Natural killer cell (primary cell): ENCODE results near the gene RAN. TPM values are rescaled to one million over a fixed set of nuclear protein-coding genes. Genes with fewer than 3 reads are reported as not detected.

Source experiments
- ATAC-seq, 3 donors: fragments of 150-1000 bp in 2 of 3; fragments of 200-7000 bp in 1 of 3; cut with Tn5 transposase; 1 replicate in 1 of 3; 2 replicates in 2 of 3; pipeline ENCODE4 v1.10.0; 2021; ENCODE audit warnings: mild to moderate bottlenecking in 2 of 3, moderate library complexity in 2 of 3
- DNase-seq, 2 donors: peaks; one replicate each; pipeline versions ENCODE4 v3.0.0 to v3.0.0-alpha.2; 2013 to 2021; ENCODE audit warnings: mixed read lengths in 1 of 2
- H3K27ac ChIP-seq: one replicate; pipeline ENCODE4 v1.5.1; 2013; ENCODE audit warnings: mild to moderate bottlenecking, low read length
- H3K27me3 ChIP-seq: one replicate; pipeline ENCODE4 v1.6.1; 2013; ENCODE audit warnings: low read length; ENCODE audit not compliant: control insufficient read depth, insufficient read depth
- H3K36me3 ChIP-seq: one replicate; pipeline ENCODE4 v1.6.1; 2013; ENCODE audit warnings: low read length; ENCODE audit not compliant: control insufficient read depth, insufficient read depth
- H3K4me1 ChIP-seq: one replicate; pipeline ENCODE4 v1.6.1; 2013; ENCODE audit warnings: low read length; ENCODE audit not compliant: control insufficient read depth, insufficient read depth
- H3K4me3 ChIP-seq: one replicate; pipeline ENCODE4 v1.5.1; 2013; ENCODE audit warnings: low read length
- H3K9me3 ChIP-seq: one replicate; pipeline ENCODE4 v1.6.1; 2013; ENCODE audit warnings: low read length; ENCODE audit not compliant: control insufficient read depth, insufficient read depth
- H3K27ac Mint-ChIP-seq, 2 donors: one replicate each; pipeline ENCODE4 v1.8.0; 2022; ENCODE audit warnings: mild to moderate bottlenecking in 2 of 2, mixed read lengths in 2 of 2, moderate library complexity in 1 of 2
- H3K27me3 Mint-ChIP-seq, 2 donors: one replicate each; pipeline ENCODE4 v1.8.0; 2022; ENCODE audit warnings: low read depth in 2 of 2, mixed read lengths in 2 of 2
- H3K36me3 Mint-ChIP-seq: one replicate; pipeline ENCODE4 v1.8.0; 2022; ENCODE audit warnings: mixed read lengths
- H3K4me1 Mint-ChIP-seq, 2 donors: one replicate each; pipeline ENCODE4 v1.8.0; 2022; ENCODE audit warnings: mixed read lengths in 2 of 2
- H3K4me3 Mint-ChIP-seq: one replicate; pipeline ENCODE4 v1.8.0; 2022; ENCODE audit warnings: mild to moderate bottlenecking, moderate library complexity, mixed read lengths
- H3K9me3 Mint-ChIP-seq, 2 donors: one replicate each; pipeline ENCODE4 v1.8.0; 2022; ENCODE audit warnings: mixed read lengths in 2 of 2
- CTCF ChIP-seq: fragments of 200-600 bp; IDR thresholded peaks from one replicate; pipeline ENCODE4 v1.8.0; 2022; ENCODE audit warnings: antibody characterized with exemption
- WGBS: methylation state at CpG from one replicate; pipeline ENCODE4 v1.1.7; 2013; ENCODE audit warnings: missing lambda C conversion rate; ENCODE audit not compliant: insufficient coverage; 5-methylcytosine and 5-hydroxymethylcytosine counted together
- intact Hi-C: fragments of 100-400 bp; cut with micrococcal nuclease; formaldehyde crosslinking; loops from one replicate; pipeline ENCODE4 v1.14.2; 2022
- total RNA-seq, 4 donors: library from RNA; stranded (reverse); fragments of 120-200 nt in 1 of 4; gene quantifications; one replicate each; pipeline versions ENCODE4 v1.2.3 to v1.2.4, GENCODE V29; 2013 to 2022

The RAN gene
- total RNA-seq, 3 donors from 2014 or later (not counting 1 experiment from before 2014, with no cell fraction given), result 244 to 264 (median 247) TPM

- no peak for TF ChIP-seq CTCF
- Mint-ChIP-seq H3K27me3 (no peaks in the 10 kb centered on the region), H3K4me3 (no peak overlapping the region), H3K9me3 (no peaks in the 10 kb centered on the region), H3K36me3 (no peaks in the 10 kb centered on the region), H3K27ac (no peak overlapping the region), H3K4me1 (peaks cover 20 to 23% of the 10 kb centered on the region in 2 donors)
- Histone ChIP-seq H3K36me3 (no peaks in the 10 kb centered on the region), H3K4me3 (no peak overlapping the region), H3K9me3 (no peaks in the 10 kb centered on the region), H3K27me3 (no peaks in the 10 kb centered on the region), H3K4me1 (peaks cover 20% of the 10 kb centered on the region), H3K27ac (no peak overlapping the region)
- intact Hi-C loops, result no loop called here
- no peak for DNase-seq
- ATAC-seq, result no peak
- WGBS, result 94% methylated on average over 5 of the region's 6 CpGs
Measured at GRCh38 chr12:130835436-130835835, 36.4 kb upstream of the RAN start.

DNA sequence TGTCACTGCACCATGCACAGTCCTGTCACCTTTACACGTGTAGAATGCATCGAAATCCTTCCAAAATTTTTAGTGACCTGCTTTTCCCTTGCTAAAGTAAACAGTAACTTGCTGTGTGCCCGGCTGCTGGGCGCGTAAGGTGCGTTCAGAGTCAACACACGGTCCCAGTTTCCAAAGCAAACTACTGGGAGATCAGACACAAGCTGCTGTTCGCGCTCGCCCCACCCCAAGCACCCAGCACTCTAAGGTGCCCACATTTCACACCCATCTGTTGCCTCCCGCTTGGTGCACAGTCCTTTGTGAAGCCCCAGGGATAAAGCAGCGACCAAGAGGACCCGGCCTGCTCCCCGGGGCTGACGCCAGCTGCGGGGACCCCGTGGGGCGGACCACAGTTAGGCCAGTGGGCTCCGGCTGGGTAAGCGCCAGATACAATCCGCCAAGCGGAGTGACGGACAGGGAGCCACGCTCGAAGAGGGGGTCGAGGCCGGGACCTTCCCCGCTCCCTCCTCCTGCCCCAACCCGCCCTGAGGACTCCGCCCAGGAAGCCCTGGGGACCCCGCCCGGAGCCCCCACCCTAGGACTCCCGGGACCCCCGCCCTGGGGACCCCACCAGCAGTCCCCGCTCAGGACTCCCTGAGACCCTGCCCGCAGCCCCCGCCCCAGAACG, 33.4 kb upstream of the RAN start:
- no peaks in the 10 kb centered on the region for H3K9me3 ChIP-seq
- intact Hi-C loops, result loop anchor here (2.0 kb wide), 1 partner anchor 32 kb away; no protein-coding TSS in a partner anchor
- no peaks in the 10 kb centered on the region for H3K27me3 Mint-ChIP-seq
- H3K36me3 Mint-ChIP-seq, result no peaks in the 10 kb centered on the region
- ATAC-seq (peak; percentile 7 to 12 (median 8)), DNase-seq (peak; percentile 19 to 53)
- no peak for TF ChIP-seq CTCF
- H3K9me3 Mint-ChIP-seq, result no peaks in the 10 kb centered on the region
- peak overlapping the region; percentile 75 for H3K4me3 Mint-ChIP-seq
- H3K4me1 ChIP-seq, result peaks cover 20% of the 10 kb centered on the region
- peaks cover 7 to 16% of the 10 kb centered on the region in 2 donors for H3K4me1 Mint-ChIP-seq
- H3K27ac ChIP-seq, result no peak overlapping the region
- no peaks in the 10 kb centered on the region for H3K36me3 ChIP-seq
- no peak overlapping the region for H3K27ac Mint-ChIP-seq
- 13% methylated on average over 38 of the region's 38 CpGs for WGBS
- peak overlapping the region; percentile 46 for H3K4me3 ChIP-seq
- no peaks in the 10 kb centered on the region for H3K27me3 ChIP-seq

DNA sequence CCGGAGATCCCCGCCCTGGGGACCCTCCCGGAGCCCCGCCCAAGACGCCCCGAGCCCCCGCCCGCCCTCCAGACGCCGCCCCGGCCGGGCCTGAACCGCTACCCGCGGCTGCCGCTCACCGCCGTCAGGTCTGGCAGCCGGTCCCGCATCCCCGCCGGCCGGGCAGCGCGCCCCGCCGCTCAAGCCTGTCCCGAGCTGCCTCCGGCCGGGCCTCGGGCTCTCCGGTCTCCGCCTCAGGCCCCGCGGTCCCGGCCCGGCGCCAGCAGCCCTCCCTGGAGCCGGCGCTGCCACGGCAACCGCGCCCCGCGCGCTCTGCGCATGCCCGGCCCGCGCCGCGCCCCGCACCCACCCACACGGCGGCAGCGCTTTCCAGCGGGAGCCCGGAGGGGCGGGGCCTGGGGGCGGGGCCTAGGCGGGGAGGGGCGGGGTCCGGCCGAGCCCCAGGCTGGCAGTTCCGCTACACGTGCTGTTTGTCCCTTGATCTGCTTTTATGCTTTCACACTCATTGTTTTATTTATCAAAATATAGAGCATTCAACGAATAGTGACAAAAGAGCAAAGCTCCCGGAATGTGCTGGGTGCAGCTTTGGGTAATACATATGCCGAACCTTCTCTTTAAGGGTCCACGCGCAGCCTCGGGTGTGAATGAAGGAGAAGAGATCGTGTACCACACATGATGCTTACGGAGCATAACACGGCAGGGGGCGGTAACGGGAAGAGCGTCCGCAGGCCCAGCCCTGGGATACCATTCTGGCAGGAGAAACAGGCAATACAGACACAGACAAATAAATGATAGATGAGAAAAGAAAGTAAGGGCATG, 32.7 kb upstream of the RAN start, which contains the start of gene STX2:
Gene STX2 (minus strand): TSS at position 300 of the 819 bp plus-strand sequence. CDS start 151 bp downstream, at position 149.
- peaks cover 20% of the 10 kb centered on the region for H3K4me1 ChIP-seq
- Mint-ChIP-seq H3K36me3 (no peaks in the 10 kb centered on the region), H3K27ac (peak within 1 kb of the TSS in 1 of 2 donors; percentile 72), H3K4me3 (peak within 1 kb of the TSS; percentile 84), H3K27me3 (no peaks in the 10 kb centered on the region), H3K4me1 (peaks cover 7 to 16% of the 10 kb centered on the region in 2 donors), H3K9me3 (no peaks in the 10 kb centered on the region)
- peak within 1 kb of the TSS; percentile 58 for H3K4me3 ChIP-seq
- H3K36me3 ChIP-seq, result no peaks in the 10 kb centered on the region
- intact Hi-C loops, result loop anchor here (2.0 kb wide), 1 partner anchor 32 kb away; no protein-coding TSS in a partner anchor
- no peak for TF ChIP-seq CTCF
- DNase-seq (peak; percentile 81 to 93), ATAC-seq (peak; percentile 97)
- H3K27ac ChIP-seq, result no peak within 1 kb of the TSS
- WGBS, result under 1% methylated on average over 79 of the region's 79 CpGs
- no peaks in the 10 kb centered on the region for H3K27me3 ChIP-seq
- H3K9me3 ChIP-seq, result no peaks in the 10 kb centered on the region
